Stimulated activated CD4-positive, alpha-beta T cell treated with anti-CD3 and anti-CD28 coated beads, Interleukin-4, amount 100 ng/mL, for 48 hours (primary cell): ENCODE measurements around the gene HECTD4.
A peak's percentile ranks its signal among the peaks of the same experiment; 100 is the strongest.
"Not testable (repeated sequence)": the region's sequence is repeated elsewhere in the genome, so short reads cannot be mapped to it uniquely, and the experiment has no call there.

ENCODE experiments used
- DNase-seq, 2 donors: peaks; one replicate each; pipeline ENCODE4 v3.0.0-alpha.2; 2020; ENCODE audit warnings: low read depth in 2 of 2

The HECTD4 gene

GRCh38 chr12:112353393-112353792 lies 28.8 kb downstream of the HECTD4 start:
- DNase-seq, result peak in 1 of 2 donors; percentile 4

- no peak for DNase-seq
Observed at GRCh38 chr12:112352921-112353320, 29.3 kb downstream of the HECTD4 start.

- no peak for DNase-seq
Observed at GRCh38 chr12:112350593-112351592, 31.3 kb downstream of the HECTD4 start.

- no peak for DNase-seq
Observed at GRCh38 chr12:112349431-112349830, 32.8 kb downstream of the HECTD4 start.

GRCh38 chr12:112348926-112349325 lies 33.3 kb downstream of the HECTD4 start:
- not testable (repeated sequence) for DNase-seq

GRCh38 chr12:112347581-112347982 lies 34.6 kb downstream of the HECTD4 start:
- DNase-seq, result no peak

- no peak for DNase-seq
Observed at GRCh38 chr12:112346194-112346593, 36.0 kb downstream of the HECTD4 start.

- no peak for DNase-seq
Observed at GRCh38 chr12:112344220-112344619, 38.0 kb downstream of the HECTD4 start.

- no peak for DNase-seq
Observed at GRCh38 chr12:112342587-112342986, 39.6 kb downstream of the HECTD4 start.

GRCh38 chr12:112341046-112341825 lies 41.0 kb downstream of the HECTD4 start:
- DNase-seq, result no peak

GRCh38 chr12:112340230-112340629 lies 42.0 kb downstream of the HECTD4 start:
- no peak for DNase-seq

- not testable (repeated sequence) for DNase-seq
Observed at GRCh38 chr12:112334999-112335398, 47.2 kb downstream of the HECTD4 start.

- no peak for DNase-seq
Observed at GRCh38 chr12:112333019-112333418, 49.2 kb downstream of the HECTD4 start.

- DNase-seq, result no peak
Observed at GRCh38 chr12:112331886-112332285, 50.3 kb downstream of the HECTD4 start.

- DNase-seq, result no peak
Observed at GRCh38 chr12:112330706-112331105, 51.5 kb downstream of the HECTD4 start.

- no peak for DNase-seq
Observed at GRCh38 chr12:112328456-112329124, 53.6 kb downstream of the HECTD4 start.

- no peak for DNase-seq
Observed at GRCh38 chr12:112327209-112327938, 54.9 kb downstream of the HECTD4 start.

- no peak for DNase-seq
Observed at GRCh38 chr12:112325622-112326207, 56.5 kb downstream of the HECTD4 start.

- DNase-seq, result no peak
Observed at GRCh38 chr12:112325157-112325556, 57.1 kb downstream of the HECTD4 start.

GRCh38 chr12:112322882-112323547 lies 59.2 kb downstream of the HECTD4 start:
- no peak for DNase-seq
